Endothelial cell of umbilical vein (primary cell): ENCODE data around the gene SSR2. TPM values are rescaled to one million over a fixed set of nuclear protein-coding genes. Genes with fewer than 3 reads are reported as not detected.

Source experiments
- BruUV-seq: library from RNA; stranded (reverse); fragments of 400-500 nt; replicated peaks from 2 replicates; lab custom pipeline; 2021; lab: Mats Ljungman, UMichigan
- CTCF ChIA-PET: fragments of 300-600, 350-600 bp; sonication (Branson Sonifier 250); formaldehyde crosslinking; loops from one replicate; lab custom pipeline; 2021; ENCODE audit warnings: antibody characterized with exemption, inconsistent platforms; lab: Charles Lee
- POLR2A ChIA-PET: fragments of 300-600, 350-600 bp; sonication (Branson Sonifier 250); formaldehyde crosslinking; loops from one replicate; lab custom pipeline; 2021; ENCODE audit warnings: antibody characterized with exemption, inconsistent platforms; lab: Charles Lee
- DNase-seq: peaks from one replicate; pipeline ENCODE4 v3.0.0-alpha.2; 2011; ENCODE audit warnings: low read depth, low spot score
- FAIRE-seq: peaks from 2 replicates; lab custom pipeline; 2011; peaks lifted over from hg19 to GRCh38; lab: Jason Lieb, UNC
- H2AFZ ChIP-seq: 2 replicates; pipeline ENCODE4 v1.6.0; 2012; ENCODE audit warnings: low read depth, low read length, control low read depth, inconsistent platforms
- H3K27ac ChIP-seq: 2 replicates; pipeline ENCODE4 v1.5.1; 2011; ENCODE audit warnings: low read depth, mild to moderate bottlenecking, control low read depth, low read length, moderate library complexity; ENCODE audit not compliant: insufficient read depth
- H3K27me3 ChIP-seq, 2 experiments: 2 replicates each; pipeline versions ENCODE4 v1.6.0 to v1.6.1; 2011; ENCODE audit warnings: low read length in 2 of 2, mixed read lengths in 1 of 2; ENCODE audit not compliant: control insufficient read depth in 2 of 2, insufficient read depth in 2 of 2
- H3K36me3 ChIP-seq, 2 experiments: 2 replicates in 1 of 2; 3 replicates in 1 of 2; pipeline ENCODE4 v1.5.1; 2011; ENCODE audit warnings: low read length in 2 of 2, mild to moderate bottlenecking in 1 of 2, moderate library complexity in 1 of 2; ENCODE audit not compliant: control insufficient read depth in 2 of 2, insufficient read depth in 2 of 2; ENCODE audit errors: extremely low read depth in 1 of 2
- H3K4me1 ChIP-seq: 3 replicates; pipeline ENCODE4 v1.5.1; 2011; ENCODE audit warnings: mild to moderate bottlenecking, low read length; ENCODE audit not compliant: control insufficient read depth, insufficient read depth; ENCODE audit errors: extremely low read depth
- H3K4me2 ChIP-seq: 2 replicates; pipeline ENCODE4 v1.6.1; 2011; ENCODE audit warnings: low read length, control low read depth, mixed read lengths; ENCODE audit not compliant: insufficient read depth
- H3K4me3 ChIP-seq, 3 experiments: fragments of 200-600 bp in 1 of 3; sonication (generic), shearing (Covaris generic) in 1 of 3; replicated peaks in 1 of 3; 2 replicates each; pipeline ENCODE4 v1.5.1; 2011 to 2016; ENCODE audit warnings: control low read depth in 3 of 3, low read length in 3 of 3, mild to moderate bottlenecking in 2 of 3, inconsistent platforms in 1 of 3, low read depth in 1 of 3, moderate library complexity in 1 of 3; ENCODE audit not compliant: insufficient read depth in 1 of 3
- H3K79me2 ChIP-seq: 2 replicates; pipeline ENCODE4 v1.6.0; 2012; ENCODE audit warnings: low read length, inconsistent platforms; ENCODE audit not compliant: control insufficient read depth, insufficient read depth
- H3K9ac ChIP-seq: replicated peaks from 2 replicates; pipeline ENCODE3; 2011; ENCODE audit warnings: low read length, control low read depth; ENCODE audit not compliant: insufficient read depth; ENCODE audit errors: extremely low read depth
- H3K9me1 ChIP-seq: replicated peaks from 3 replicates; pipeline ENCODE4 v1.6.0; 2011; ENCODE audit warnings: mild to moderate bottlenecking, low read length; ENCODE audit not compliant: control insufficient read depth, insufficient read depth; ENCODE audit errors: extremely low read depth
- H3K9me3 ChIP-seq: replicated peaks from 2 replicates; pipeline ENCODE4 v1.5.1; 2012; ENCODE audit warnings: low read length, inconsistent platforms; ENCODE audit not compliant: control insufficient read depth, insufficient read depth
- H4K20me1 ChIP-seq: replicated peaks from 2 replicates; pipeline ENCODE3; 2011; ENCODE audit warnings: mild to moderate bottlenecking, low read length; ENCODE audit not compliant: control insufficient read depth, insufficient read depth; ENCODE audit errors: extremely low read depth
- CTCF ChIP-seq, 2 donors: IDR thresholded peaks; 1 replicate in 1 of 2; 2 replicates in 1 of 2; pipeline ENCODE4 v1.5.1; 2011; ENCODE audit warnings: low read length in 2 of 2, mild to moderate bottlenecking in 2 of 2, moderate library complexity in 2 of 2, control low read depth in 1 of 2, inconsistent platforms in 1 of 2, low read depth in 1 of 2; ENCODE audit not compliant: insufficient read depth in 1 of 2; ENCODE audit errors: extremely low read depth in 1 of 2
- EZH2 ChIP-seq: IDR thresholded peaks from 2 replicates; pipeline ENCODE4 v1.6.1; 2012; ENCODE audit warnings: borderline replicate concordance, low read depth, mild to moderate bottlenecking, moderate library complexity, low read length, inconsistent platforms; ENCODE audit not compliant: severe bottlenecking
- FOS ChIP-seq: IDR thresholded peaks from 2 replicates; pipeline ENCODE4 v1.6.1; 2011; ENCODE audit warnings: mild to moderate bottlenecking, low read length, moderate library complexity, borderline replicate concordance; ENCODE audit not compliant: insufficient read depth
- GATA2 ChIP-seq: IDR thresholded peaks from 2 replicates; pipeline ENCODE4 v1.7.0; 2011; ENCODE audit warnings: low read depth, mild to moderate bottlenecking, moderate library complexity, mixed read lengths, low read length; ENCODE audit not compliant: insufficient read length, insufficient read depth
- JUN ChIP-seq: IDR thresholded peaks from 2 replicates; pipeline ENCODE4 v1.6.1; 2011; ENCODE audit warnings: borderline replicate concordance, low read depth; ENCODE audit not compliant: insufficient read length, insufficient read depth
- MAX ChIP-seq: IDR thresholded peaks from 2 replicates; pipeline ENCODE4 v1.6.1; 2011; ENCODE audit not compliant: insufficient read depth, insufficient read length
- MYC ChIP-seq: IDR thresholded peaks from one replicate; pipeline ENCODE4 v1.6.1; 2011; ENCODE audit warnings: mild to moderate bottlenecking, low read depth, low read length
- POLR2A ChIP-seq: IDR thresholded peaks from 2 replicates; pipeline ENCODE4 v1.6.1; 2012; ENCODE audit warnings: low read depth, mild to moderate bottlenecking, control low read depth, low read length
- POLR2AphosphoS5 ChIP-seq: IDR thresholded peaks from 2 replicates; pipeline ENCODE4 v1.6.1; 2012; ENCODE audit warnings: low read depth, mild to moderate bottlenecking, control low read depth, low read length, moderate library complexity; ENCODE audit not compliant: insufficient read depth
- dilution Hi-C: fragments of 300-500 bp; cut with MboI; formaldehyde crosslinking; loops from one replicate; pipeline ENCODE4 v1.15.0; 2019; ENCODE audit warnings: low sequenced_read_pairs; ENCODE audit not compliant: extremely low pct_ligation_motif_present
- intact Hi-C: fragments of 100-400 bp; cut with micrococcal nuclease; formaldehyde crosslinking; loops from one replicate; pipeline ENCODE4 v1.10.0; 2022
- polyA plus RNA-seq, 4 experiments: library from polyadenylated mRNA; depleted of rRNA in 3 of 4; stranded (reverse) in 3 of 4; unstranded in 1 of 4; fragments of >200 nt; gene quantifications; 2 replicates each; pipeline versions ENCODE4 v1.2.1 to v1.2.3, GENCODE V29; 2011 to 2012; ENCODE audit warnings: missing spikeins in 1 of 4
- total RNA-seq: library from RNA; stranded (reverse); gene quantifications from 2 replicates; pipeline ENCODE4 v1.2.3, GENCODE V29; 2021

SSR2 gene
- total and polyA plus RNA-seq, 2 donors (not counting 3 experiments of a cell fraction or from before 2014, with no cell fraction given), result 362 to 1,787 TPM

- DNase-seq (no peak), FAIRE-seq (no peak)
- TF ChIP-seq MAX, result no peak
- TF ChIP-seq POLR2A, result no peak
- TF ChIP-seq FOS, result no peak
- no peak for TF ChIP-seq EZH2
- TF ChIP-seq JUN, result no peak
- no peak for TF ChIP-seq GATA2
- TF ChIP-seq POLR2AphosphoS5, result no peak
- no peak for TF ChIP-seq MYC
- no peak for TF ChIP-seq CTCF (IDR thresholded peaks at IDR 0.05; ENCODE audit: extremely low read depth in 1 of 2, insufficient read depth in 1 of 2, low read depth in 1 of 2, low read length in 2 of 2)
- Histone ChIP-seq H3K27ac (no peak overlapping the region), H3K4me1 (no peaks in the 10 kb centered on the region), H3K4me3 (no peak overlapping the region), H3K9ac (no peak overlapping the region), H3K79me2 (no peaks in the 10 kb centered on the region), H3K9me3 (no peaks in the 10 kb centered on the region), H2AFZ (no peak overlapping the region), H3K27me3 (no peaks in the 10 kb centered on the region), H4K20me1 (no peaks in the 10 kb centered on the region), H3K4me2 (no peak overlapping the region), H3K36me3 (no peaks in the 10 kb centered on the region), H3K9me1 (no peaks in the 10 kb centered on the region)
- POLR2A ChIA-PET, result no interaction called here
- BruUV-seq, result no TSS peak
- intact Hi-C loops, result loop anchor here (1.0 kb wide), 2 partner anchors 28 to 40 kb away; partner anchors contain the start of gene LAMTOR2
- CTCF ChIA-PET, result interaction anchor here (1.0 to 2.6 kb wide), 13 partner anchors 11 to 359 kb away, joined by 3 to 92 read pairs (median 6); no protein-coding TSS in a partner anchor
- dilution Hi-C loops, result no loop called here
Observed at GRCh38 chr1:156026588-156026987, 5.8 kb upstream of the SSR2 start.
